ENCODE results near the gene GTF3A.

The GTF3A gene

DNA sequence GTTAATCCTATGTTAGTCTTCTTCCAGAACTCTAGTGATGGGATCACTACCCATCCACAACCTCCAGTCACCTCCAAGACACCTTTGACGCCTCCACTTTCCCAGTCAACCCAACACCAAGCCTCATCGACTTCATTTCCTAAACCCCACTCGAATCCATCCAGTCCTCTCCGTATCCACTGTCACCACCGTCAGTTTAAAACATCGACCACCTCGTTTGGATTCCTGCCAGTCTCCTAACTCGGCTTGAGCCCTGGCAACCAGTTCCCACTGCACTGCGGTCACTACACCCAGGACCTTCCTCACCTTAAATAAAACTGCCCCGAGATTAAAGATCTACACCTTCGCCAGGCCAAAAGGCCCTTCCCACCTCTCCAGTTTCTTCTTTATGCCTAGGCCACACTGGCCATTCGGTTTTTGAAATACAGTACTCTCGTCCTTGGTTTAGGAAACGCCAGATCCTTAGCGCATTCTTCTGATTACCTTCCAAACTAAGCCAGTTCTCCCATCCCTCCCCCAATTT lies 24.7 kb downstream of the GTF3A start:
- no peak for DNase-seq (ENCODE audit: low read depth)

DNA sequence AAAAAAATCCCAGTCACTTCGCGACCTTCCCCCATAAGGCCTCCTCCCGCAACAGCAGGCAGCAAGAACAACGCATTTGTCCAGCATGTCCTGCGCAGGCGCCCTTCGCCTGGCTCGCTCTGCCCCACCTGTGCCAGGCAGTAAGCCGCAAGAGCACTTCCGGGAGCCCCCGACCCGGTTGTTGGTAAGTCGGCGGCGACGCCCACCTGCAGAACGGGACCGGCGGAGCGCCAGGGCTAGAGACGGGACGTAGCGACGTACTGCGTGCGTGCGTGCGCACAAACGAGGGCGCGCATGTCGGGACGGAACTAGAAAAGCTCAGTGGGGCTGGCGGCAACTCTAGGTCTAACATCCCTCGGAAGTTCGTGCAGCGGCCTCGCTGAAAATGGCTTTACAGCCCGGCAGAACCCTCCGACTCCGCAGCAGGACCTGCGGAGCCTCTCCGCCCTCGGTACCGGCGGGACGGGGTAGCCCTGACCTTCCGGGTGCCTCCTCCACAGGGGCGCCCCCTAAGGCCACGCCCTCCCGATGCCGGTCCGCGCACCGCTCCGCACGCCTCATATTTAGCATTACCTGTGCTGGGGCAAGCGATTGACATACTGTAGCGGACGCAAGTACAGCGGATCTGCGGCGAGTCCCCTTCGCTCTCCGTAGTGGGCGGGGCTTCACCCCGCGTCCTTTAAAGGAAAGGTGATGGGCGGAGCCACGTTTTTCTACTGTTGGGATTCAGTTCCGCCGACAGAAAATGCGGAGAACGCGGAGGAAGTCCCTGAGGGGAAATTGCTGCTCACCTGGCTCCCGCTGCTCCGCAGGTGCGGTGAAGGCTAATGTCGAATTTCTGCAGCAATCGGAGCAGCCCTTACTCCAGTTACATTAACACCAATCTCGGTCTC lies 25.8 kb downstream of the GTF3A start, which contains the start of gene MTIF3:
MTIF3 (minus strand) TSS at position 629 of the 893 bp plus-strand sequence. CDS start 10,116 bp downstream, outside the sequence.
- DNase-seq (ENCODE audit: low read depth), result peak; percentile 37

GRCh38 chr13:27450921-27451471 lies 26.6 kb downstream of the GTF3A start:
- DNase-seq (ENCODE audit: low read depth), result peak; percentile 20

GRCh38 chr13:27455331-27455855 lies 31.0 kb downstream of the GTF3A start:
- DNase-seq (ENCODE audit: low read depth), result no peak

DNA sequence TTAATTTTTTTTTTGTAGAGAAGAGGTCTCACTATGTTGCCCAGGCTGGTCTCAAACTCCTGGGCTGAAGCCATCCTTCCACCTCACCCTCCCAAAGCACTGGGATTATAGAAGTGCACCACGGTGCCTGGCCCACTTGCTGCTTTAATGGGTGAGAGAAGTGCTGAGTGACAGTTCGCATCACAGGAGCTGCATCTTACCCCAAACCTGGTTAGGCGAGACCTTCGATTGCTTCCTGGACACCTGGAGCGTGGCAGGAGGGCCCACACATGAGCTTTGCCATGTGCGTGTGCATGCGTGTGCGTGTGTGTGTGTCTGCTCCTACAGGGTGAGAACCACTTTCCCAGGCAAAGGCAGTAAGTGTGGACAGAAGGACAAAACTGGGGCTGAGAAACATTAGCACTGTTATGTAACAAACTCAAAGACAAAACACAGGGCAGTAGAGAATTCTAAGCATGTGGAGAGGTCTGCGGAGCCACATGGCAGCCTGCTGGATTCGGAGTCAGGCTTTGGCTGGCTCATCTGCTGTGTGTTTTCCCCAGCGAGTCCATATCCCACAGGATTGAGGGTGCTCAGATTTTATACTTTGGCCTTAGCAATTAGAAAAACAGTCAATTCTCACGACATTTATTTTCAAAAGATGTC lies 37.6 kb downstream of the GTF3A start:
- DNase-seq (ENCODE audit: low read depth), result no peak

- DNase-seq (ENCODE audit: low read depth), result no peak
These were observed 39.1 kb downstream of the GTF3A start for GRCh38 chr13:27463500-27463899.

DNA sequence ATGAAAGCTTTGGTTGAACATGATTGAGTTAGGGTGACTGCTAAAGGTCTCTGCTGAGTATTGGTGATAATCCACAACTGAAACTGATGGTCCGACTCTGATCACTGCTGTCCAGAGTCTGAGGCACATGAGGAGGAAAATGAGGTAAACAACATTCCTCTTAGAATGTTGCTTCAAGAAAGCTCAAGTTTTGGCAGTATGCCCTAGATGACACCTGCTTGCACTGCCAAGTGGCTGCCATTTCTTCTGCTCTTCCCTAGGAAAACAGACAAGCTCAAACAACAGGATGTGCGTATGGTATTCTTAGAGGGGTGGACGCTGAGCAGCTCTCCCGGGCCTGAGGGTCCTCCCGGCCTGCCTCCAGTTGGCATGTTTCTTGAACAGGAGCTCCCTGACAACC lies 41.2 kb downstream of the GTF3A start:
- no peak for DNase-seq (ENCODE audit: low read depth)

DNA sequence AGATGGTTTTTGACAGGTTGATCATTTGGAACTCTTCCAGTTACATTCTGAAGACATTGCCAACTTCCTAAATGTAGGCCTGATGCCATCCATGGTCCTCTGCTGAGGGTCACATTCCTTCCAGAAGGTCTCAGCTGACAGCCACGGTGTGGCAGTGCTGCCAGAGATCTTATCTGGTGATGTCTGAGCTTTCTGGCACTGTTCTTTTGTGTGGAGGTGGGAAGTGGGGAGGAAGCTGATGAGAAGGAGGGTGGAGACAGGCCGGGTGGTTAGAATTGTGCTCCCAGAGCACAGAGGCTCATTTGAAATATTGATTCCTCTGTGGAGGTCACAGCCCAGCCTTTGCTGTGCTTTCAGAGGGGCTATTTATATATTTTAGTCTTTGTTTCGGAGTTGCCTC lies 42.1 kb downstream of the GTF3A start:
- DNase-seq (ENCODE audit: low read depth), result no peak

DNA sequence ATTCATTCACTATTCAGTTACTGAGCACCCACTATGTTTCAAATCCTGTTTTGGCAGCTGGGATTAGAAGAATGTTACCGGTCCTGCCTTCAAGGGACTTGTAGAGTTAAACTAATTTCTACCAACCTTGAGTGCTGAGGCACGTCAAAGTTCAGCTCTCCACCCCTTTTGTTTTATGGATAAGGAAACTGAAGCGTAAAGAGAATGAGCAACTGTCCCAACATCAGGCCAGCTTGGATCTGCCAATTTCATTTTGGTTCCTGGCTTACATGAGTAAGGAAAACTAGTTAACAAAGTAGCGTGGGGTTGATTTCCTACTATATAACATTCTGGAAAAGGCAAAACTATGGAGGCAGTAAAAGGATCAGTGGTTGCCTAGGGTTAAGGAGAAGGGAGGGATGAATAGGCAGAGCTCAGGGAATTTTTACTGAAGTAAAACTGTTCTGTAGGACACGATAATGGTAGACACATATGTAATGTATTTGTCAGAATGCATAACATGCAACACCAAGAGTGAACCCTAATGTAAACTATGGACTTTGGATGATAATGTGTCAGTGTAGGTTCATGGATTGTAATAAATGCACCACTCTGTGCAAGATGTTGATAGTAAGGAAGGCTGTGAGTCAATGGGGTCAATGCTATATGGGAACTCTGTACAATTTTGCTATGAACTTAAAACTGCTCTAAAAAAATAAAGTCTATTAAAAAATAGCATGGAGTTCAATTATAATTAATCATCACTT lies 45.8 kb downstream of the GTF3A start:
- no peak for DNase-seq (ENCODE audit: low read depth)

GRCh38 chr13:27472441-27472840 lies 48.0 kb downstream of the GTF3A start:
- no peak for DNase-seq (ENCODE audit: low read depth)

GRCh38 chr13:27472941-27473340 lies 48.5 kb downstream of the GTF3A start:
- no peak for DNase-seq (ENCODE audit: low read depth)

DNA sequence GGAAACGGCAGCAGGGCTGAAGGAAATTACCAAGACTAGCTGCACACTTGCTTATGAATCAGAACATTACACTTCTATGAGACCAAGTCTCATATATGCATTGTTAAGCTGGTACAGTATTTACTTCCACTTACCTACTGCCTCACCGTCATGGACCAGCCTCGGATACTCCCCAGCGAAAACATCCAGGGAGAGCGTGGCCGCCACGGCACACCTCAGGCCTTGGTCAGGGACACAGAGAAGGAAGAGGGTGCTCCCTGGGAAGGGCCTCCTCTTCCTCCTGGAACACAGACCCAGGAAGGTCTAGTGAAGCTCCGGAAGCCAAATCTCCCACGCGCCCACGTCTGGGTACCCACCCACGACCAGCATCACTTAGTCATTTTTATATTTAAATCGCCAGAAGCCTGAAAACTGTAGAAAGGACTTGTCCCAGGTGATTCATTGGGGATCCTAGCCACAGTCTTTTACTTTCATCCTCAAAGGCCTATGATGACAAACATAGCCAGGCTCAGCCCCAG lies 50.4 kb downstream of the GTF3A start:
- no peak for DNase-seq (ENCODE audit: low read depth)

DNA sequence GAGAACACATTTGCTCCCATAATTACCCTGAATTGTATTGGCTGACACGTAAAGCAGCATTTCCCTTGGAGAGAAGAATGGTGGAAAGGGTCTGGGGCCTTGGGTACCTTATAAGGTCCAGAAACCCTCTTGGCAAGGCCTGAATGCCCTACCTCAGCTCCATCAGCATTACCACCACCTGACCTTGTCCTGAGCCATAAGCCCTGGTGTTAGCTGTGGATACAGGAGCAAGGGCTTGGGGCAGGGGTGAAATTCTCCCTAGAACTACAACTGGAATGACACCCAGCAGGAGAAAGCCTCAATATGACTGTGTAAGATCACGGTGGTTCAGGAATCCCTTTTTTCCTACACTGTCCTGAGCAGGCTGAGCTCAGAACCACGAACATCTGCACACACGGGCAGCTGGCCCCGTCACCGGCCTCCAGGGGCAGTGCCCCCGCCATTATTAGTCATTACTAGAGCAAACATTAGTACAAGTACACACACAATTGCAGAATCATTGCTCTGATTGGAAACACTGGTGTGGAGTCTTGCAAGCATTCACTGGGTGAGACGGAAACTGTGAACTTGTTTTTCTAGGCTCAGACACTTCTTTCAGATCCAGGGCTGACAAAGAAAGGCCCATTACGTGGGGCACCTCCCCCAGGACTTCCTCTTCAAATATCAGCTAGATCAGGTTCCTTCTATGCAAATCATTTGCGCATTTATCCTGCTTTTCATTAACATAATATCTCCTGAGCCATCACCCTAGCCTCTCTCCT lies 52.7 kb downstream of the GTF3A start:
- DNase-seq (ENCODE audit: low read depth), result no peak

- DNase-seq (ENCODE audit: low read depth), result no peak
These were observed 57.3 kb downstream of the GTF3A start for GRCh38 chr13:27481766-27482165.

DNA sequence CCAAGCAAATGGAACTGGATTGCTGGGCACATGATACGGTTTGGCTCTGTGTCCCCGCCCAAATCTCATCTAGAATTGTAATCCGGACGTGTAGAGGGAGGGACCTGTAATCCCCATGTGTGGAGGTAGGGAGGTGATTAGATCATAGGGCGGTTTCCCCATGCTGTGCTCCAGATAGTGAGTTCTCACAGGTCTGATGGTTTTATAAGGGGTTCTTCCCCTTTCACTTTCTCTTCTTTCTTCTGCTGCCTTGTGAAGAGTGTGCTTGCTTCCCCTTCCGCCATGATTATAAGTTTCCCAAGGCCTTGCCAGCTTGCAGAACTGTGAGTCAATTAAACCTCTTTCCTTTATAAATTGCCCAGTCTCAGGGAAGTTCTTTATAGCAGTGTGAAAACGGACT lies 58.6 kb downstream of the GTF3A start:
- no peak for DNase-seq (ENCODE audit: low read depth)

- DNase-seq (ENCODE audit: low read depth), result no peak
These were observed 59.0 kb downstream of the GTF3A start for GRCh38 chr13:27483421-27483820.
